Measurements from ENCODE around the gene ATP8B1. TPM values are rescaled to one million over a fixed set of nuclear protein-coding genes. Genes with fewer than 3 reads are reported as not detected.
"Not testable (repeated sequence)": the region's sequence is repeated elsewhere in the genome, so short reads cannot be mapped to it uniquely, and the experiment has no call there.

ATP8B1 gene
- total RNA-seq, 2 donors from 2014 or later, result 33.5 to 103 TPM

- H3K4me1 ChIP-seq (replicated peaks), result no peaks in the 10 kb centered on the region
- no peaks in the 10 kb centered on the region for H3K9me3 ChIP-seq
- no peak for DNase-seq (ENCODE audit: low spot score)
- intact Hi-C loops (cut with DNase I), result loop anchor here (10.0 kb wide), 1 partner anchor 225 kb away; no protein-coding TSS in a partner anchor
- TF ChIP-seq CTCF (IDR thresholded peaks at IDR 0.05), result no peak
- no peak for TF ChIP-seq POLR2A (IDR thresholded peaks at IDR 0.05)
- no peak for TF ChIP-seq POLR2AphosphoS5 (IDR thresholded peaks at IDR 0.05)
- H3K27me3 ChIP-seq (replicated peaks; ENCODE audit: insufficient read depth), result no peaks in the 10 kb centered on the region
- WGBS, result 85% methylated on average over 11 of the region's 11 CpGs
- H3K4me3 ChIP-seq, result no peak overlapping the region
- no peak overlapping the region for H3K27ac ChIP-seq
- no peaks in the 10 kb centered on the region for H3K36me3 ChIP-seq
Measured at GRCh38 chr18:57649556-57650500, 153.3 kb downstream of the ATP8B1 start.

DNA sequence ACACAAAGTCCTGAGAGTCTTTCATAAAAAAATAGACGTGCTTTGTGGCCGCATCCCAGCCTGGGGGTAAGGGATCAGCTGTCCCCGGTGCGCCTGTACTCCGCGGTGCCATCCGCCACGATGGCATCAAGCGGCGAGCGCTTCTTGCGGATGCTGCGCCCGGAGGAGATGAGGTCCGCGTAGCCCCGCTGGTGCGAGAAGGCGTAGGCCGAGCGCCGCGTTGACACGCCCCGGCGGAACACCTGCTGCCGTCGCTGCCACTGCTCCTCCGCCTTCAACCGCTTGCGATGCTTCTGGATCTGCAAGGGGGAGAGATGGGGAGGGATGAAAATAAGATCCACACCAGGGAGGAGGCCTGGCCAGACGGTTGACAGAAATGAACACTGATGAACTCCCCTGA is 154.7 kb downstream of the ATP8B1 start:
- 89% methylated on average over 32 of the region's 32 CpGs for WGBS
- no peaks in the 10 kb centered on the region for H3K4me1 ChIP-seq (replicated peaks)

DNA sequence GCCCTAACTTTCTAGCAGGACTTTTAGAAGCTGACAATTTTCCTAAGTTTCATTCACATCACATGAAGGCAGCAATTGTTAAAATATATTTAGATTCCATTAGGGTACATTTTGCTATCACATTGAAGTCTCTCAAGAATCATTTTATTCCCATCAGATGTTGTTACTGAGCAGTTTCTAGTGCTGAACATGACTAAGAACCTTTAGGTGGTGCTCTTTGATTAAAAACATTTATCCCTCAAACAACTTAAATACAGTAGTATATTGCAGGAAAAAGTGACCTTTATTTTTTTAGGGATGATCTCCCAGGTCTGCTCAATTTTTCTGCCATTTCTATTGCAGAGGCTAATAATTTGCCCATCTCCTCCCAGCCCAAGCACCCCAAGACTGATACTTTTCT is 158.6 kb downstream of the ATP8B1 start:
- intact Hi-C loops (cut with DNase I), result loop anchor here (10.0 kb wide), 1 partner anchor 230 kb away; no protein-coding TSS in a partner anchor
- H3K36me3 ChIP-seq, result no peaks in the 10 kb centered on the region
- TF ChIP-seq CTCF (IDR thresholded peaks at IDR 0.05) (peak in 2 of 4 experiments; percentile 7 to 36), POLR2A (IDR thresholded peaks at IDR 0.05) (no peak), POLR2AphosphoS5 (IDR thresholded peaks at IDR 0.05) (no peak)
- no peaks in the 10 kb centered on the region for H3K27me3 ChIP-seq (replicated peaks; ENCODE audit: insufficient read depth)
- no peaks in the 10 kb centered on the region for H3K9me3 ChIP-seq
- no peaks in the 10 kb centered on the region for H3K4me1 ChIP-seq (replicated peaks)
- DNase-seq (ENCODE audit: low spot score), result no peak
- H3K4me3 ChIP-seq, result no peak overlapping the region
- no peak overlapping the region for H3K27ac ChIP-seq

More for the DNA sequence above, 154.7 kb downstream of the ATP8B1 start:
- Histone ChIP-seq H3K27me3 (replicated peaks; ENCODE audit: insufficient read depth) (no peaks in the 10 kb centered on the region), H3K9me3 (no peaks in the 10 kb centered on the region), H3K36me3 (no peaks in the 10 kb centered on the region), H3K4me3 (no peak overlapping the region), H3K27ac (no peak overlapping the region)
- TF ChIP-seq POLR2A (IDR thresholded peaks at IDR 0.05) (no peak), POLR2AphosphoS5 (IDR thresholded peaks at IDR 0.05) (no peak), CTCF (IDR thresholded peaks at IDR 0.05) (no peak)
- intact Hi-C loops (cut with DNase I), result loop anchor here (10.0 kb wide), 1 partner anchor 226 kb away; no protein-coding TSS in a partner anchor
- no peak for DNase-seq (ENCODE audit: low spot score)

- 94% methylated on average over 18 of the region's 25 CpGs for WGBS
- not testable (repeated sequence) for H3K36me3 ChIP-seq; H3K27ac ChIP-seq; H3K4me3 ChIP-seq; DNase-seq (ENCODE audit: low spot score); H3K9me3 ChIP-seq; H3K4me1 ChIP-seq (replicated peaks); H3K27me3 ChIP-seq (replicated peaks; ENCODE audit: insufficient read depth)
- intact Hi-C loops (cut with DNase I), result loop anchor here (10.0 kb wide), 1 partner anchor 231 kb away; no protein-coding TSS in a partner anchor
Measured at GRCh38 chr18:57643726-57644125, 159.4 kb downstream of the ATP8B1 start.

GRCh38 chr18:57642462-57642861 is 160.7 kb downstream of the ATP8B1 start:
- not testable (repeated sequence) for H3K9me3 ChIP-seq; DNase-seq (ENCODE audit: low spot score); H3K27me3 ChIP-seq (replicated peaks; ENCODE audit: insufficient read depth); H3K27ac ChIP-seq; H3K4me3 ChIP-seq; H3K36me3 ChIP-seq; H3K4me1 ChIP-seq (replicated peaks)
- intact Hi-C loops (cut with DNase I), result loop anchor here (10.0 kb wide), 1 partner anchor 232 kb away; no protein-coding TSS in a partner anchor
- 98% methylated on average over 22 of the region's 29 CpGs for WGBS

Data from prostate gland (tissue), 2 donors.